Upper lobe of left lung (tissue), 4 donors: ENCODE data around the gene ARMCX5.

Experiments
- CTCF ChIP-seq, 6 experiments: fragments of 450-650 bp in 4 of 6; fragments of 200-600 bp in 2 of 6; sonication (generic) in 2 of 6; IDR thresholded peaks; one replicate each; pipeline ENCODE4 v1.5.1; 2016 to 2019; ENCODE audit warnings: antibody characterized with exemption in 6 of 6
- EP300 ChIP-seq, 4 donors: sonication (generic); formaldehyde crosslinking; IDR thresholded peaks; one replicate each; pipeline ENCODE4 v1.5.1; 2017; ENCODE audit warnings: antibody characterized with exemption in 4 of 4, control low read depth in 2 of 4
- POLR2A ChIP-seq, 4 donors: fragments of 450-650 bp; IDR thresholded peaks; one replicate each; pipeline ENCODE4 v1.5.1; 2016 to 2017; ENCODE audit warnings: antibody characterized with exemption in 4 of 4, mild to moderate bottlenecking in 2 of 4
- POLR2AphosphoS5 ChIP-seq, 2 donors: sonication (generic); formaldehyde crosslinking; IDR thresholded peaks; one replicate each; pipeline ENCODE4 v1.5.1; 2017; ENCODE audit warnings: antibody characterized with exemption in 2 of 2

- TF ChIP-seq CTCF (IDR thresholded peaks at IDR 0.05): no peak
- TF ChIP-seq EP300 (IDR thresholded peaks at IDR 0.05): no peak
- no peak for TF ChIP-seq POLR2A (IDR thresholded peaks at IDR 0.05)
- TF ChIP-seq POLR2AphosphoS5 (IDR thresholded peaks at IDR 0.05): no peak
Measured at GRCh38 chrX:102650903-102651241, 51.6 kb downstream of the ARMCX5 start.
